Measurements from ENCODE around the gene HCN2. TPM values are rescaled to one million over a fixed set of nuclear protein-coding genes. Genes with fewer than 3 reads are reported as not detected.

Gene HCN2
- total RNA-seq, 1 experiment from 2014 or later = 3.9 TPM

- Mint-ChIP-seq H3K27ac (ENCODE audit: unreplicated experiment) (no peak overlapping the region), H3K4me3 (ENCODE audit: unreplicated experiment) (no peak overlapping the region), H3K36me3 (ENCODE audit: insufficient read depth, unreplicated experiment) (peaks cover 7% of the 10 kb centered on the region), H3K4me1 (ENCODE audit: low read depth, unreplicated experiment) (no peaks in the 10 kb centered on the region), H3K27me3 (ENCODE audit: insufficient read depth, unreplicated experiment) (no peaks in the 10 kb centered on the region), H3K9me3 (ENCODE audit: unreplicated experiment) (no peaks in the 10 kb centered on the region)
- TF ChIP-seq CTCF (IDR thresholded peaks at IDR 0.05; ENCODE audit: insufficient read depth in 1 of 2, low read depth in 1 of 2, low read length in 1 of 2, severe bottlenecking in 1 of 2, unreplicated experiment in 1 of 2) = no peak
- CTCF ChIA-PET = no interaction called here
- DNase-seq = no peak
- Histone ChIP-seq H3K9me3 (no peaks in the 10 kb centered on the region), H3K4me3 (ENCODE audit: low read depth, low read length) (no peak overlapping the region), H3K27me3 (replicated peaks; ENCODE audit: control insufficient read depth, insufficient read depth, low read length) (no peaks in the 10 kb centered on the region), H3K4me1 (no peaks in the 10 kb centered on the region), H3K36me3 (ENCODE audit: control insufficient read depth, insufficient read depth, low read length) (no peaks in the 10 kb centered on the region)
- intact Hi-C loops (cut with micrococcal nuclease; ENCODE audit: unreplicated experiment) = no loop called here
- POLR2A ChIA-PET = no interaction called here
- no TSS peak for BruUV-seq (replicated peaks)
Observed at GRCh38 chr19:608155-609003, 18.7 kb downstream of the HCN2 start.

- H3K9me3 ChIP-seq = no peaks in the 10 kb centered on the region
- Mint-ChIP-seq H3K4me3 (ENCODE audit: unreplicated experiment) (no peak overlapping the region), H3K4me1 (ENCODE audit: low read depth, unreplicated experiment) (no peaks in the 10 kb centered on the region), H3K36me3 (ENCODE audit: insufficient read depth, unreplicated experiment) (peaks cover 7% of the 10 kb centered on the region), H3K9me3 (ENCODE audit: unreplicated experiment) (no peaks in the 10 kb centered on the region), H3K27me3 (ENCODE audit: insufficient read depth, unreplicated experiment) (no peaks in the 10 kb centered on the region), H3K27ac (ENCODE audit: unreplicated experiment) (no peak overlapping the region)
- no peaks in the 10 kb centered on the region for H3K27me3 ChIP-seq (replicated peaks; ENCODE audit: control insufficient read depth, insufficient read depth, low read length)
- ChIA-PET CTCF (no interaction called here), POLR2A (no interaction called here)
- BruUV-seq (replicated peaks) = no TSS peak
- no peak for DNase-seq
- intact Hi-C loops (cut with micrococcal nuclease; ENCODE audit: unreplicated experiment) = no loop called here
- no peak overlapping the region for H3K4me3 ChIP-seq (ENCODE audit: low read depth, low read length)
- no peak for TF ChIP-seq CTCF (IDR thresholded peaks at IDR 0.05; ENCODE audit: insufficient read depth in 1 of 2, low read depth in 1 of 2, low read length in 1 of 2, severe bottlenecking in 1 of 2, unreplicated experiment in 1 of 2)
- H3K4me1 ChIP-seq = no peaks in the 10 kb centered on the region
- H3K36me3 ChIP-seq (ENCODE audit: control insufficient read depth, insufficient read depth, low read length) = no peaks in the 10 kb centered on the region
Observed at GRCh38 chr19:609004-609346, 19.3 kb downstream of the HCN2 start.

GRCh38 chr19:610071-610800 is 20.6 kb downstream of the HCN2 start:
- no peak for DNase-seq
- intact Hi-C loops (cut with micrococcal nuclease; ENCODE audit: unreplicated experiment) = no loop called here
- peaks cover 13% of the 10 kb centered on the region for H3K36me3 Mint-ChIP-seq (ENCODE audit: insufficient read depth, unreplicated experiment)
- H3K4me3 Mint-ChIP-seq (ENCODE audit: unreplicated experiment) = no peak overlapping the region
- H3K27me3 Mint-ChIP-seq (ENCODE audit: insufficient read depth, unreplicated experiment) = no peaks in the 10 kb centered on the region
- BruUV-seq (replicated peaks) = no TSS peak
- H3K9me3 Mint-ChIP-seq (ENCODE audit: unreplicated experiment) = no peaks in the 10 kb centered on the region
- TF ChIP-seq CTCF (IDR thresholded peaks at IDR 0.05; ENCODE audit: insufficient read depth in 1 of 2, low read depth in 1 of 2, low read length in 1 of 2, severe bottlenecking in 1 of 2, unreplicated experiment in 1 of 2) = no peak
- ChIA-PET CTCF (no interaction called here), POLR2A (no interaction called here)
- no peaks in the 10 kb centered on the region for H3K4me1 Mint-ChIP-seq (ENCODE audit: low read depth, unreplicated experiment)
- no peaks in the 10 kb centered on the region for H3K4me1 ChIP-seq
- H3K4me3 ChIP-seq (ENCODE audit: low read depth, low read length) = no peak overlapping the region
- H3K9me3 ChIP-seq = no peaks in the 10 kb centered on the region
- H3K36me3 ChIP-seq (ENCODE audit: control insufficient read depth, insufficient read depth, low read length) = no peaks in the 10 kb centered on the region
- H3K27me3 ChIP-seq (replicated peaks; ENCODE audit: control insufficient read depth, insufficient read depth, low read length) = no peaks in the 10 kb centered on the region
- no peak overlapping the region for H3K27ac Mint-ChIP-seq (ENCODE audit: unreplicated experiment)

Data from Caco-2 (cell line).